NCI-H510A (cell line): ENCODE data around the gene OLFM3.

ENCODE experiments used
- DNase-seq: peaks from one replicate; lab custom pipeline; 2025; lab: John Stamatoyannopoulos, UW

Gene OLFM3

DNA sequence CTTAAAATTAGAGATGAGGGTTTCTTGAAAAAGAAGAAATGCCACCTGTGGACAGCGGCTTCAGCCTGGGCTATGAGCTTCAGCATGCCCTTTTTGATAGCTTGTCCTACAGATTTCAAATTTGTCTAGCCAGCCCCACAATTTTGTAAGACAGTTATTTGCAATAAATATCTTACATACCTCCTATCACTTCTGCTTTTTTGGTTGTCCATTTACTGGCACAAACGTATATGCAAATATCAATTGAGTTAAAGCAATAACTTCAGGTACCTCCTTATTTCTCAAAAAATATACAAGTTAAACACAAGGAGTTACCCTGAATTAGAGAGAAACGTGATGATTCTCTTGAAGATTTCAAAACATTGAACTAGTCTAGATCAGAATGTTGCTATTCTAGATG is 53.5 kb downstream of the OLFM3 start:
- no peak for DNase-seq

DNA sequence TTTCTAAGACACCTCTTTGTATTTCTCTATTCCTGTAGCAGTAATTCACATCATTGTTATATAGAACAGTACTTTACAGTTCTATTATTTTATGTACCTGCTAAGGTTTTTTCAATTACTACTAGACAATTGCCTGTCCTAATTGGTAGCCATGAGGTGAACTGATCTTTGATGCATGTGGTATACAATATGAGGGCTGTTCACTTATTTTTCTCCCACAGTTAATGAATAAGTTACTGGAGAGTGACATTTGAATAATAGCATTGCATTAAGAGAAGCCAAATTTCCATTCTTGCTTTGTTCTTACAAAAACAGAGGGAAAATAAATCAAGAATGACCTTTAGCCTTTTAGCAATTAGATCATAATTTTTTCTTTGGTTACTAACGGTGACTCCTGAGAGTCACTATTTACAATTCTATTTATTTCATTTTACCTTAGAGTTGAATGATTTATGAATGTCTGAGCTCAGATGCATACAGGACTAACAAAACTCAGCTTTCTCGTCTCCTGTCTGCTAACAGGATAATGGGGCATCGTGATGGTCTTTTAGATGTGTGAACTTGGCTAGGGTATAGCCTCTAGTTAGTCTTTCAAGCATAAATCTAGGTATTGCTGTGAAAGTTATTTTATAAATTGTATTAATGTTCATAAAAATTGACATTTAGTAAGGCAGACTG is 54.1 kb downstream of the OLFM3 start:
- DNase-seq, result no peak

DNA sequence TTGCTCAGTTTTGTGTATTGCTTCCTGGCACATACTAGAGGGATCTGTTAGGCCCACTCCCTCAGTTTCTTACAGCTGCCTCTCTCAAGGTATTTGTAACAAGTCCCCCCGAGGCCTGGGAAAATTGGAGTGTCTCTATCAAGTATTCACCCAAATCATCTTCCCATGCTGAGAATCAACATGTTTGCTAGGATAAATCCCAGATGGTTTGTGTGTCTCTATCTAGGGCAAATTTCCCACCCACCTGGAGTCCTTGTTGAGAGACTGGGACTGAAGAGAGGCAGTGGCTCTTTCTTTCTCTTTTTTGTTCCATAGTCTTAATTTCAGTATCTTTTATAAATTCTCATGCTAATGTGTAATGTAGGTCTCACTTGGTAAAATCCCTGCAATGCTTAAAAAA is 58.0 kb downstream of the OLFM3 start:
- DNase-seq, result no peak

DNA sequence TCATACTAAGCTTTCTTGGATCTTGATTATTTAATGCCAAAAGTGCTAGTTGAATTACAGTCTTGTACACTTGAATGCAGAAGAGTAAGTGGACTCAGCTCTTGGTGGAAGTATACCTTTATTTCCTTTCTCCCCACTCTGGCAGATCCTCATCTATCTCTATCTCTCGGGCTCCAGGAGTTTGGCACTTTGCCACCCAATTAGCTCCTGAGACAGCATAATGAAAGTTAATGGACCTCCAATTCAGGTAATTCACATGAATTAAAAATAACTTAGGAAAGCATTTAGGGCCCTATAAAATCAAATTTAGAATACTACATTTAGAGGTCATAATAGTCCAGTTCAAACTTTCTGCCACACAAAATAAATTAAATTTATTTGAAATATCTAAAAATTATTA is 67.4 kb downstream of the OLFM3 start:
- DNase-seq, result no peak

DNA sequence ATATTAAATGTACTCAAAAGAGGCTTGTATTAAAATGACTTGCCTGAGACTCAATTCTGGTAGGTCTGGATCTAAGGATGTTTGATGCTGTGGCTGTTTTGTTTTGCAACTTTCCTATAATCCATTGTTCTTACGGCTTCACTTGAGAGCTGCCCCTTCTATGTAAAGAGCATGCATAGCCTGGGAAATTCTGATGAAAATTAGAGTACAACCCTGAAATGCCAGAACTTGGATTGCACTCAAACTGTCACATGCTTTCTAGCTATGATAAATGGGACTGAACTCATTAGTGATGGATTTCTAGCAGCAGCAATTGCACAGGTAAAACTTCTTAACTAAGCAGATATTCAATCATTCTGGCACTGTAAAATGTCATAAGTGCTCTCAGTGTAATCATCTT is 67.9 kb downstream of the OLFM3 start:
- DNase-seq, result no peak

DNA sequence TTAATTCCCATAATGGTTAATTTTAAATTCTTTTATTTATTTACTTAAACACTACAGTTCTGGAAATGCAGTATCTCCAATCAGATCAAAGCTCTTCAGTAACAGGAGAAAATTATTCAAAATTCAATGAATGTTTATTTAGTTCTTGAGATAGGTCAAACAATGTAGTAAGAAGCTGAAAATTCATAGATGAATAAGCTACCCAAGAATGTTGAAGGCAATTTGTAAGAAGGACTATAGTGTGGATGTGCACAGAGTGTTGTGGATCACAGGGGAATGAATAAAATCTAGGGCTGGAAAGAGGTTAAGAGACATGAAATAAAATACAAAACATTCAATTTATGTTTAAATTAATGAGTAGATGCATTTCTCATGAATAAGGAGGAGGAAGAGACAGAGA is 72.0 kb downstream of the OLFM3 start:
- no peak for DNase-seq

DNA sequence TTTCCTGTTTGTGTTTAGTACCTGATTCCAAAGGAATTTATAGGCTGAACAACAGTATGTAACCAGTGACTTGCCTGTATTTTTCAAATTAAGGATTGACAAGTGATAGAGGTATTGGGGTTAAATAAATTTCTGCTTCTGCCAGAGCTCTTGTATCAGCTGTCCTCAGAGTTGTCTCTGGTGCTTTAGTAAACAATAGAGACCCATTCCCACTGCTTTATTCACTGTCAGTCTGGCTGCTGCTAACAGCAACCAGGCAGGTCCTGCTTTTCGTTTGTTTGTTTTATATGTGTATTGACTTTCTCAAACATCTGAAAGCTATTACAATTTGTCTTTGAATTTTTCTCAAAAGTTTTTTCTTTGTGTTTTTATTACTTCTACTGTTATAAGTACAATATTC is 76.1 kb downstream of the OLFM3 start:
- DNase-seq, result peak; percentile 4

DNA sequence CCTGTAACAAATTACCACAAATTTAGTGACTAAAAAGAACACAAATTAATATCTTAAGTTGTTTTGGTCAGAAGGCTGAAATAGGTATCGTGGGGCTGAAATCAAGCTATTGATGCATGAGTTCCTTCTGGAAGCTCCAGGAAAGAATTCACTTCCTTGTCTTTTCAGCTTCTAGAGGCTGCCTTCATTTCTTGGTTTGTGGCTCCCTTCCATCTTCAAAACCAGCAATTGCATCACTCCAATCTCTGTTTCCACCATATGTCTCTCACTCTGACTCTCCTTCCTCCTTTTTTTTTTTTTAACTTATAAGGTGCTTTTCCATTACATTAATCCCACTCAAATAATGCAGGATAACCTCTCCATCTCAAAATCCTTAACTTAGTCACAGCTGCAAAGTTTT is 78.4 kb downstream of the OLFM3 start:
- no peak for DNase-seq

DNA sequence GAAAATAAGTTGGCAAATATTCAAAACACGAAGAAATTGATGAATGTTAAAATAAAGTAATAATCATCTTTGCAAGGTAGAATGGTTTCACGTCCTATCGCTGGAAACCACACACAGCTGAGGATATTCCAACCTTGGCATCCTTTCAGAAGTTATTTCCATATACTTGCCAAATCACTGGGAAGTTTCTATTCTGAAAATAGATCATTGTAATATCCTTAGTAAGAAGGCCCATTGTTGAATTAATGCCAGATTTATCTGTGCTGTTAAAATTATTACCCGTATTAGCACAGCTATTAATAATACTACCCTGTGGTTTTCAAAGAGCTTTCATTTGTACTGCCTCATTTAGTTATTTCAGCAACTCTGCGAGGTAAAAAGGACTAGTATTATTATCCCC is 81.1 kb downstream of the OLFM3 start:
- no peak for DNase-seq

DNA sequence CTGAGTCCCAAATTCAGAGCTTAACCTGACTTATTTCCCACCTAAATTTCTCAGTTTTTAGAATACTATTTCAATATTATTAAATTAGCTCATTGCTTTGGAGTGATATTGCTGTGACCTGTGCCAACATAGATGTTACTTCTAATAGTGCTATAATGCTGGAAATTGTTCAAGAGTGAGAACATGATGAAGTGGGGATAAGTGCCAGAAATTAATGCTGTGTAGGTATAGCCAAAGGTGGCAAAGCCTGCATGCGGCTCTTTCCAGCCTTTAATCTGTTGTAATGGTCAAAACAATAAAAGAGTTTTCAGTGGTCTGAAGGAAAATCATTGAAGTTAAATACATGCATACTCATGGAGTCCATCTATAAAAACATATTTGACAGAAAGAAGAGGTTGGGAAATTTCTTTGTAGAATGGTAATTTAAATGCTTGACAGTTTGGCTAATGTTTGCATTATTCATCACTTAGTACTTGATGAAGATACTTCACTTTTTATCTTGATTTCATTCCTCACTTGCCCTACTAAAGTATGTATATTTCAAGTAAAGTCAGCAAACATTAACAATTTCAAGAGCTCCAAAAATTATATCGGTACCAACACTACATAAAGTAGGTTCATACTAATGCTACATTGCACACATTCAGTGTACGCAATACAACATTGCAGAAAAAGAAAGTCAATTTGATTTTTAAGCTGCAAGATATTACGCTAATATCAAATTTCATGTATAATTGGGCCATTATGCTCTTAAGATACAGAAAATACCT is 82.1 kb downstream of the OLFM3 start:
- DNase-seq, result no peak

DNA sequence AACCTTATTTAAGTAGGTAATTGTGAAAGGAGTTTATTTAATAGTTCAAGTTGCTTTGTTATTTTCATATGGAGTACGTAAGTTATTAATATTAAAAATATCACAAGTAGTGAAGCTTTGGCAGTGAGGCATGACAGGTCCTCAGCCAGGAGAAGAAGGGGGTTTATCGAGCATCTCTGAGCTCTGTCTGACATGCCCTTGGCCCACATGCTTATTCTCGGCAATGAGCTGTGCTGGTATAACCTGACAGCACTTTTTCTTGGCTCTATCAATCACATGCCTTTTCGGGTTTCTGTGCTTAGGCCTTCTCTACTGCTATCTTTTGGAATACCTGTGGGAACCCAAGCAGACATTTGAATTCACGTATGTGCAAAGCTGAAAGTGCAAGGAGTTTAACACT is 84.8 kb downstream of the OLFM3 start:
- DNase-seq, result no peak

DNA sequence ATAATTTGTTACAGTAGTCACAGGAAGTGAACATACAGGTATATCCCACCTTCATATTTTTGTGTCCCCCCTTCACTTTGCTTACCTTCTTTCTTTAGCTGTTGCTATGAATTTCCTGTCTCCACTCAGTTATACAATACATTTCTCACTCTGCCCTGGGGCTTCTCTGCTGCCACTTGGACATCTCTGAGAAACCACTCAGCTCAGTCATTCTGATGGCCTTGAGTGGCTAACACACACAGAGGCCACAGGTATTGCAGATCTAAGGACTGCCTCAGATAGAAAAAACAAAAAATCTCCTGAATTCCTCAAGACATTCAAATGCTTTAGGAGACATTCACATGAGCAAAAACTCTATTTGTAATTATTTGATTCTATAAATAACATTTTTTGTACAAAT is 87.7 kb downstream of the OLFM3 start:
- DNase-seq, result no peak

DNA sequence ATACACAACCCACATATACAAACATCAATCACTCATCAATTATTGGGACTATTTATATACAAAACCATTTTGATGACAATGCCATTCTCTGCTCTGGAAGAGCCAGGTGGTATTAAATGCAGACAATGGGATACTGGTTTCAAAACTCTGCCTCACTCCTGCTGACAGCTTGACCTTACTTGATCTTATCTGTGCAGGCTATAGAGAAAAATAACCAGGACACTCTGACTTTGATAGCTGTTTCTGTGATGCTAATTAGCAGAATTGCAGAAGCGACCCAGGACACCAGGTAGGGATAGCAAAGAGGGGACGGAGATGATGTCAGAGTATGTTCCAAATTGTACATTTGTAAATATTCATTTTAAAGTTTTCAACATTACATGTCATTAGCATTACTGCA is 89.5 kb downstream of the OLFM3 start:
- DNase-seq, result no peak

DNA sequence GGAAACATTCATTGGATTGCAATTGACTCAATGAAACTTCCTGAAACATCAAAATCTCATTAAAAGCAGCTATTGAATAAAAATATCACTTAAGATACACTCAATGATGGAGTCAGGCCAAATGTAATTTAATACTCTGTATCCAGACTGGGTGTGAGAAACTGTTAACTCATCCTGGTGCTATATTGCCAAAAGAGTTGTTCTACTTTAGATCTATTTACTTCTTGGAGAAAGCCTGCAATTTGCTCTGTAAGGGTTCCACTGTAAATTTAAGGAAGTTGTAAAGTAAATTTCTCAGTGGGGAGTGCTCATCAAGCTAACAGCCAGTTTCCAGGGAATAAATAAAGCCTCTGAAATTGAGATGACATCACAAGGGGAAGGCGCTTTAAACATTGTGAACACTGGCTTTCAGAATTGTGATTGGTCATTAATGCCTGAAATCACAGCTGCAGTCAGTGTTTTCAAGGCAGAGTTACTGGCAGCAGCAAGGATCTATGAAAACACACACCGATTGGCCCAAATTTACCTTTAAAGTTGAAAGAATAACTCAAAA is 91.4 kb downstream of the OLFM3 start:
- no peak for DNase-seq

DNA sequence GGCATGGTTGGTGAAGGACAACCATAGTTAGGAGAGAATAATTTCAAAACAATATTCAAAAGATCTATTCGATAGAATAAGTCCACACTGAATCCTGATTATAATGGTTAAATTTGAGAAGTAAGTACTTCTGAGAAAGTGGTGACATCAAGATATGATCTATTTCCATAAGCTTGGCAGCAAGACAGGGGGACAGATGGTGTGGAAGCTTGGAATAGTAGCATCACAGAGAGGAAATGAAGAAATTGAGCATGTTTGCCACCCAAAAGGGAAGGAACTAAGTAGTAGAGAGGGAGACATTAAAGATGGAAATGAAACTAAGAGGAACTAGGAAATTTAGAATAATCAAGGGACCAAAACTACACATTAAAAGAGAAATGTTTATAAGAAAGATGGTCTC is 94.5 kb downstream of the OLFM3 start:
- no peak for DNase-seq

DNA sequence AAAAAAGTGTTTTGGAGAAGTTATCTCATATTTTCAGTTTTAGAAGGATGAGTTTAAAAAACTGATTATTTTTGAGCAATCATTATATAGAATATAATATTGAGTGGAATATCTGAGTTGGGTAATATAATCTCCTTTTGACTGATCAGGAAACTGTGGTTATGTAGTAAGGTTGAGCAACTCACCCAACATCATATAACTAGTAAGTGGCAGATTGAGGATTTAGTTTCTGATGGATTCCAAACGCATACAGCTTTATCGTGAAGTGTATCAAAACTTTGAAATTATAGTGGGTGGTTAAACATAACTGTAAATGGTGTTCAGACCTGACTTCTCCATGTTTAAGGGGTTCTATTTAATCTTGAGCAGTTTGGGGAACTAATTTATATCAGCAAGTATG is 98.6 kb downstream of the OLFM3 start:
- no peak for DNase-seq

DNA sequence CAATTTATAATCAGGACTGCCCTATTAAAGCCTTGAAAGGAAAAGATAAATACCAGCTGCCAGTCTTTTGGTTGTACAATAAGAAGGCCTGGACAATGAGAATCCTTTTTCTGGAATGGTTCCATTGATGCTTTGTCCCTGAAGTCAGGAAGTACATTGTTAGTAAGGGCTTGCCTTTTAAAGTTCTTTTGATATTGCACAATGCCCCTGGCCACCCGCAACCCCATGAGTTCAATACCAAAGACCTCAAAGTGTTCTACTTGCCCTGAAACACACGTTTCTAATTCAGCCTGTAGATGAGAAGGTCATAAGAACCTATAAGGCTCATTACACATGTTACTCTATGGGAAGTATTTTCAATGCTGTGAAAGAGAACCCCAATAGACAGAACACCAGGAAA is 112.1 kb downstream of the OLFM3 start:
- DNase-seq, result no peak

DNA sequence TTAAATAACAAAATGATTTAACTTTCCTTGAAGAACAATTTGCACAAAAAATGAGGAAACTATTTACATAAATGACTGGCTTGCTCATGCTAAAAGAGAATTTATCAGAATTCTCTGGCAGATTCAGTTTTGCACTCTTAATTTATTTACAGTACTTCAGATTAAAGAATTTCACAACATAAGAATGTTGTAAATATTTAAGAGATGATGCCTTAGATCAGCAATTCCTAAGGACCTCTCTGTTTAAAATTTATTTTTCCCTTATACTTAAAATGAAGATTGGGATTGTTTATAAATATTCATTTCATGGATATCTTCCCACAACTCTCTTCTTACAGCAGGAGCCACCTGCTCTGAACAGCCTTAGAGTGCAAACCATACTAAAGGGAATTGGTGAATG is 120.8 kb downstream of the OLFM3 start:
- DNase-seq, result no peak

DNA sequence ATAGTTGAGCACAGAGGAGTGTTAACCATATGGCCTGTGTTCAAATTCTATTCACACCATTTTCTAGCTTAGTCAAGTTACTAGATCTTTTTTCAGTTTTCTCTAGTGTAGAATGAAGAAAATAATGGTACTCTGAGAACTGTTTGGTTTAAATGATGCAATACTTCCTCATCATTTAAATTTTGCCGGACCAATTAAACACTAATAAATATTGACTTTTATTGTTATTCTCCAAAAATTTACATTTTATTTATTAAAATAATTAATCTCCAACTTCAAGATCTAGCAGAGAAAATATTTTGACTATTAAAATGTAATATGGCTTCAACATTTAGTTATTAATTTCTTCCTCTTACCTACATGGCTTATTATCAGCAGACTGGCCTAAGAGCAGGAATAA is 123.1 kb downstream of the OLFM3 start:
- no peak for DNase-seq

DNA sequence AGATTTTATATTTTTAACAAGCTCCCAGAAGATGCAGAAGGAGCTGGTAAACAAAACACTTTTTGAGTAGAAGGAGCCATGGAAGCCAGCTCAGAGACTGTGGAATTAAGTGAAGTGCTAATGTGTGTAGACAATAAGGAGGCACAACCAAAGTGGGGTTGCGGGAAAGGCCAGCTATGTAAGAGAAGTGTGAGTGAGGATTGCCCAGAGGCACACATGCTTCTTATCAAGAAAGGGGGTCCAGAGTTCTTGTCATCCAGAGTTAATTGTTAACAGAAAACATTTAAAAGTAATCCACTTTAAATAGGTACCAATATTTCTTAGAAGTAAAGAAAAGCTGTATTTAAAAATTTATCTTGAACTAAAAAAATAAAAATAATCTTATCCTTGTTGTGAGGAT is 136.8 kb downstream of the OLFM3 start:
- DNase-seq, result no peak

DNA sequence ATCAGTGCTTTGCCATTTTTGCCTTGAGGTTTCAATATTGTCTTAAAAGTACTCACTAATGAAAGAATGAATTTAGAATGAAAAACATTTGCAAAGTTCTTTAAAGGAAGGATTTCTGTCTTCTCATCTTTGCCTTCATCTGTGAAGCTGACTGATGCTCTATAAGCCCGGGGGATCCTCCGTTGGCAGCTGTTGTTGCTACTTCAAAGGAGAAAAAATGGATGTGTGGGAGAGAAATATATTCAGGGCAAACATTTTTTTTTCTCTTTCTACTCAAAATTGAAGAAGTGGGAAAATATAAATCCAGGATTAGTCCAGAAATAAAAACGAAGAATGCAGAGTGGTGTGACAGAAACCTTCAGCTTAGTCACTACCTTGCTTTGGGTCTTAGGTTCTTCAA is 142.5 kb downstream of the OLFM3 start:
- no peak for DNase-seq

DNA sequence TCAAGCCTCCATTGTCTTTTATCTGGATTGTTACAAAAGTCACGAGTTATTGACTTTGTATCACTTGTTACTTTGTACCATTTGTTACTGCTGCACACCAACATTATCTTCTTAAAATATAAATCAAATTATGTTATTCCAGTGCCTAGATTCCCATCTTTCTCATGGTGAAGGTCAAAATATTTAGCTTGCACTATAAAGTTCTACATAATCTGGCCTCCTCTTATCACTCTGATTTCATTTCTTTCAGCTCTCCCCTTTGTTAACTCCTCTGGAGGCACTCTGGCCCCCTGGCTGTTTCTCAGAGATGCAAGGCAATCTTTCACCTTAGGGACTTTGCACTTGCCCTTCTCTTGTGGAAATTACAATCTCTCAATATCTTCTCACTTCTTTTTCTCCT is 143.8 kb downstream of the OLFM3 start:
- DNase-seq, result no peak

DNA sequence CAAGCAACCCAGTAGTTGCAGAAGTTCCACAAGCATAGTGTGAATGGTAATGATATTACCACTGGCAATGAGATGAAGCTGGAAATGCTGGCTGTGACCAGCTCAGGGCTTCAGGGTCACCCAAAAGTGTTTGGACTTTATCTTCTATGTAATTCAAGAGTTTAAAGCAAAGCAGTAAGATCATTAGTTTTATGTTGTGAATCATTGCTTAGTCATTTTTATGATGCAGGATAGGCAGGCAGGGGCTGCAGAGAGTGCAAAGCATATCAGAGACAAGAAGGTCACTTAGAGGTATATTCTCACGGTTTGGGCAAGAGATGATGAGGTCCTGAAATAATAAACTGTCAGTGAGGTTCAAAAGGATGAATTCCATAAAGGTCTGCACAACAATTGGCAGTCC is 147.4 kb downstream of the OLFM3 start:
- DNase-seq, result no peak

DNA sequence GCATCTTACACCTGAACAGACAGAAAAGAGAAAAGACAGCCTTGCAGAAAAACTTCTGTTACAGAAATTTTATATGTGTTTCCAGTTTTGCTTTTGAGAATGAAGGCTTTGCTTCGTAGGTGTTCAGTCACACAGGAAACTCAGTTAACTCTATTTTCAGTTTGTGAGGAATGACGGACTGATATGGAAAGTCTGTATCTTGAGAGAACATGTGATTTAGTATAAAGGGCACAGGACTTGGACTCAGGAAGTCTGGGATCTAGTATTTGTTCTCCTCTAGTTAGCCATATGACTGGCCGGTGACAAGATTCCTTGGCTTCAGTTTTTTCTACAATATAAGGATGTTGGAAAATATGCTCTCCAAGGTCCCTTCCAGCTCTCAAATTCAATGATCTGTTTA is 149.1 kb downstream of the OLFM3 start:
- no peak for DNase-seq
